Measurements from ENCODE around the gene NUDT16L1. TPM values are rescaled to one million over a fixed set of nuclear protein-coding genes. Genes with fewer than 3 reads are reported as not detected.

The NUDT16L1 gene
- polyA plus RNA-seq, 1 donor from 2014 or later, result 125 TPM

- H3K9ac ChIP-seq (ENCODE audit: low read length), result no peak overlapping the region
- H4K20me1 ChIP-seq (ENCODE audit: insufficient read depth), result no peaks in the 10 kb centered on the region
- H3K27ac ChIP-seq (ENCODE audit: low read length), result no peak overlapping the region
- H3K79me2 ChIP-seq (replicated peaks; ENCODE audit: insufficient read depth, low read length), result no peaks in the 10 kb centered on the region
- no peak overlapping the region for H3K4me3 ChIP-seq (ENCODE audit: low read length)
- H3K4me2 ChIP-seq (ENCODE audit: low read length), result no peak overlapping the region
- H3K9me2 ChIP-seq (ENCODE audit: insufficient read depth, low read length), result no peaks in the 10 kb centered on the region
- TF ChIP-seq TAF1 (IDR thresholded peaks at IDR 0.05; ENCODE audit: low read depth) (no peak), MXI1 (conservative IDR thresholded peaks at IDR 0.05; ENCODE audit: poor library complexity, severe bottlenecking) (no peak), SMC3 (conservative IDR thresholded peaks at IDR 0.05; ENCODE audit: poor library complexity) (no peak), REST (IDR thresholded peaks at IDR 0.05; ENCODE audit: borderline replicate concordance) (no peak), CTCF (IDR thresholded peaks at IDR 0.05; ENCODE audit: poor library complexity, severe bottlenecking) (no peak), RAD21 (conservative IDR thresholded peaks at IDR 0.05) (no peak), POLR2AphosphoS5 (IDR thresholded peaks at IDR 0.05) (no peak), EZH2 (IDR thresholded peaks at IDR 0.05; ENCODE audit: borderline replicate concordance, insufficient read depth, low read length, poor library complexity, severe bottlenecking) (no peak), EP300 (conservative IDR thresholded peaks at IDR 0.05; ENCODE audit: poor library complexity, severe bottlenecking) (no peak)
- no peaks in the 10 kb centered on the region for H3F3A ChIP-seq (ENCODE audit: insufficient read depth, low read length, poor library complexity, severe bottlenecking)
- H3K9me3 ChIP-seq (ENCODE audit: low read length), result no peaks in the 10 kb centered on the region
- no peak overlapping the region for H2AFZ ChIP-seq (ENCODE audit: low read depth, low read length)
- no peaks in the 10 kb centered on the region for H3K27me3 ChIP-seq (ENCODE audit: insufficient read depth, low read depth, low read length)
- H3K36me3 ChIP-seq (ENCODE audit: insufficient read depth, low read length), result no peaks in the 10 kb centered on the region
Observed at GRCh38 chr16:4686497-4687210, 6.7 kb upstream of the NUDT16L1 start.

GRCh38 chr16:4687416-4687815, 5.9 kb upstream of the NUDT16L1 start:
- Histone ChIP-seq H3K79me2 (replicated peaks; ENCODE audit: insufficient read depth, low read length) (no peaks in the 10 kb centered on the region), H3K36me3 (ENCODE audit: insufficient read depth, low read length) (no peaks in the 10 kb centered on the region), H3K4me2 (ENCODE audit: low read length) (no peak overlapping the region), H3K4me3 (ENCODE audit: low read length) (no peak overlapping the region), H3K9ac (ENCODE audit: low read length) (no peak overlapping the region), H3K9me2 (ENCODE audit: insufficient read depth, low read length) (no peaks in the 10 kb centered on the region), H3K27me3 (ENCODE audit: insufficient read depth, low read depth, low read length) (no peaks in the 10 kb centered on the region), H2AFZ (ENCODE audit: low read depth, low read length) (no peak overlapping the region), H3K9me3 (ENCODE audit: low read length) (no peaks in the 10 kb centered on the region), H3F3A (ENCODE audit: insufficient read depth, low read length, poor library complexity, severe bottlenecking) (no peaks in the 10 kb centered on the region), H3K27ac (ENCODE audit: low read length) (no peak overlapping the region), H4K20me1 (ENCODE audit: insufficient read depth) (no peaks in the 10 kb centered on the region)
- TF ChIP-seq SMC3 (conservative IDR thresholded peaks at IDR 0.05; ENCODE audit: poor library complexity), result no peak
- no peak for TF ChIP-seq TAF1 (IDR thresholded peaks at IDR 0.05; ENCODE audit: low read depth)
- TF ChIP-seq REST (IDR thresholded peaks at IDR 0.05; ENCODE audit: borderline replicate concordance), result no peak
- TF ChIP-seq EP300 (conservative IDR thresholded peaks at IDR 0.05; ENCODE audit: poor library complexity, severe bottlenecking), result no peak
- no peak for TF ChIP-seq MXI1 (conservative IDR thresholded peaks at IDR 0.05; ENCODE audit: poor library complexity, severe bottlenecking)
- no peak for TF ChIP-seq POLR2AphosphoS5 (IDR thresholded peaks at IDR 0.05)
- TF ChIP-seq EZH2 (IDR thresholded peaks at IDR 0.05; ENCODE audit: borderline replicate concordance, insufficient read depth, low read length, poor library complexity, severe bottlenecking), result no peak
- no peak for TF ChIP-seq RAD21 (conservative IDR thresholded peaks at IDR 0.05)
- TF ChIP-seq CTCF (IDR thresholded peaks at IDR 0.05; ENCODE audit: poor library complexity, severe bottlenecking), result no peak
